Tibial nerve (tissue), 4 donors: ENCODE data around the gene FAM200C. TPM values are rescaled to one million over a fixed set of nuclear protein-coding genes. Genes with fewer than 3 reads are reported as not detected.

Experiments
- DNase-seq, 2 donors: peaks; one replicate each; pipeline ENCODE4 v3.0.0-alpha.2; 2019; ENCODE audit warnings: low spot score in 2 of 2
- H3K27ac ChIP-seq, 4 donors: fragments of 200-600 bp; sonication (generic) in 3 of 4; one replicate each; pipeline ENCODE4 v1.5.1; 2017 to 2019; ENCODE audit warnings: mild to moderate bottlenecking in 1 of 4
- H3K27me3 ChIP-seq, 2 donors: fragments of 200-600 bp; sonication (generic) in 1 of 2; one replicate each; pipeline versions ENCODE4 v1.5.1 to v1.6.0; 2017 to 2019
- H3K36me3 ChIP-seq, 3 donors: fragments of 200-600 bp; sonication (generic); one replicate each; pipeline ENCODE4 v1.5.1; 2018 to 2019
- H3K4me1 ChIP-seq, 4 donors: fragments of 200-600 bp; sonication (generic) in 3 of 4; one replicate each; pipeline ENCODE4 v1.5.1; 2017 to 2019
- H3K4me3 ChIP-seq, 4 donors: fragments of 200-600 bp; sonication (generic) in 3 of 4; one replicate each; pipeline ENCODE4 v1.5.1; 2017 to 2019; ENCODE audit warnings: mild to moderate bottlenecking in 1 of 4, moderate library complexity in 1 of 4
- H3K9me3 ChIP-seq, 4 donors: fragments of 200-600 bp; sonication (generic) in 3 of 4; one replicate each; pipeline ENCODE4 v1.5.1; 2017 to 2019
- EP300 ChIP-seq, 2 donors: sonication (generic); formaldehyde crosslinking; IDR thresholded peaks; one replicate each; pipeline ENCODE4 v1.6.1; 2017; ENCODE audit warnings: antibody characterized with exemption in 2 of 2, mild to moderate bottlenecking in 1 of 2
- POLR2A ChIP-seq, 2 donors: fragments of 450-650 bp; IDR thresholded peaks; one replicate each; pipeline ENCODE4 v1.6.1; 2017; ENCODE audit warnings: antibody characterized with exemption in 2 of 2, mild to moderate bottlenecking in 2 of 2, moderate library complexity in 2 of 2
- WGBS, 2 donors: methylation state at CpG; one replicate each; pipeline ENCODE4 v1.1.5; 2018; 5-methylcytosine and 5-hydroxymethylcytosine counted together
- total RNA-seq, 4 donors: library from RNA; depleted of rRNA; stranded (reverse); fragments of >200 nt; gene quantifications; one replicate each; pipeline ENCODE4 v1.1.0, GENCODE V29; 2016
- TF ChIP-seq, protein P1 (sequence below), 5 experiments: fragments of 200-600 bp in 3 of 5; fragments of 450-650 bp in 2 of 5; sonication (generic) in 3 of 5; IDR thresholded peaks; one replicate each; pipeline ENCODE4 v1.5.1; 2016 to 2019; ENCODE audit warnings: antibody characterized with exemption in 5 of 5, mild to moderate bottlenecking in 3 of 5, moderate library complexity in 2 of 5

FAM200C gene
- total RNA-seq, 4 donors from 2014 or later, result 5.7 to 12.5 (median 7.1) TPM

- no peak for DNase-seq
- no peak for TF ChIP-seq POLR2A (IDR thresholded peaks at IDR 0.05)
- TF ChIP-seq EP300 (IDR thresholded peaks at IDR 0.05), result no peak
- TF ChIP-seq, protein P1, sequence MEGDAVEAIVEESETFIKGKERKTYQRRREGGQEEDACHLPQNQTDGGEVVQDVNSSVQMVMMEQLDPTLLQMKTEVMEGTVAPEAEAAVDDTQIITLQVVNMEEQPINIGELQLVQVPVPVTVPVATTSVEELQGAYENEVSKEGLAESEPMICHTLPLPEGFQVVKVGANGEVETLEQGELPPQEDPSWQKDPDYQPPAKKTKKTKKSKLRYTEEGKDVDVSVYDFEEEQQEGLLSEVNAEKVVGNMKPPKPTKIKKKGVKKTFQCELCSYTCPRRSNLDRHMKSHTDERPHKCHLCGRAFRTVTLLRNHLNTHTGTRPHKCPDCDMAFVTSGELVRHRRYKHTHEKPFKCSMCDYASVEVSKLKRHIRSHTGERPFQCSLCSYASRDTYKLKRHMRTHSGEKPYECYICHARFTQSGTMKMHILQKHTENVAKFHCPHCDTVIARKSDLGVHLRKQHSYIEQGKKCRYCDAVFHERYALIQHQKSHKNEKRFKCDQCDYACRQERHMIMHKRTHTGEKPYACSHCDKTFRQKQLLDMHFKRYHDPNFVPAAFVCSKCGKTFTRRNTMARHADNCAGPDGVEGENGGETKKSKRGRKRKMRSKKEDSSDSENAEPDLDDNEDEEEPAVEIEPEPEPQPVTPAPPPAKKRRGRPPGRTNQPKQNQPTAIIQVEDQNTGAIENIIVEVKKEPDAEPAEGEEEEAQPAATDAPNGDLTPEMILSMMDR (IDR thresholded peaks at IDR 0.05), result no peak
- no peaks in the 10 kb centered on the region for H3K9me3 ChIP-seq
- peaks cover 0 to 7% (median 3%) of the 10 kb centered on the region in 4 donors for H3K4me1 ChIP-seq
- H3K36me3 ChIP-seq, result no peaks in the 10 kb centered on the region
- WGBS, 2 donors, result 59 to 74% methylated on average over 9 of the region's 9 CpGs
- no peak overlapping the region for H3K4me3 ChIP-seq
- H3K27me3 ChIP-seq, result no peaks in the 10 kb centered on the region
- no peak overlapping the region for H3K27ac ChIP-seq
These were observed 34.2 kb upstream of the FAM200C start for GRCh38 chr5:160434022-160434531.

DNA sequence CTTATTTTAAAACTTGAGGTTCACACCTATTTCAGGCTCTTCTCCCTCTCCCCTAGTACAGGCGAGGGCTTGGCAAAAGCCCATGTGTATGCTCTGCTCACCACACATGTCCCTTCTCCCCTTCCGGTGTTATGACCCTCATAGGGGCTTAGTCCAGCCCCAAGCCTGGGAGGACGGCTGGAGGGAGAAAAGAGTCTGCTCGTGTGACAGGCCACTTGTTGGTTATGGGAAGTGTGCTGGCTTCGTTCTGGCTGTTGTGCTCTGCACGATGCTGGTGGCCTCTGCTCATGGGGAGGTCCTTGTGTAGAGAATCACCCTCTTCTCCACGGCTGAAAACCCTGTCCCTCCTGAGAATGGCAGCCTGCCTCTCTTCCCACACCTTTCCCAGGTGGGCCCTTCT lies 32.9 kb upstream of the FAM200C start:
- 83 to 84% methylated on average over 7 of the region's 7 CpGs for WGBS, 2 donors
- TF ChIP-seq, protein P1 (IDR thresholded peaks at IDR 0.05), result no peak
- no peak for TF ChIP-seq POLR2A (IDR thresholded peaks at IDR 0.05)
- TF ChIP-seq EP300 (IDR thresholded peaks at IDR 0.05), result no peak
- no peaks in the 10 kb centered on the region for H3K27me3 ChIP-seq
- no peak for DNase-seq
- H3K36me3 ChIP-seq, result no peaks in the 10 kb centered on the region
- no peaks in the 10 kb centered on the region for H3K4me1 ChIP-seq
- no peak overlapping the region for H3K27ac ChIP-seq
- H3K9me3 ChIP-seq, result no peaks in the 10 kb centered on the region
- no peak overlapping the region for H3K4me3 ChIP-seq

DNA sequence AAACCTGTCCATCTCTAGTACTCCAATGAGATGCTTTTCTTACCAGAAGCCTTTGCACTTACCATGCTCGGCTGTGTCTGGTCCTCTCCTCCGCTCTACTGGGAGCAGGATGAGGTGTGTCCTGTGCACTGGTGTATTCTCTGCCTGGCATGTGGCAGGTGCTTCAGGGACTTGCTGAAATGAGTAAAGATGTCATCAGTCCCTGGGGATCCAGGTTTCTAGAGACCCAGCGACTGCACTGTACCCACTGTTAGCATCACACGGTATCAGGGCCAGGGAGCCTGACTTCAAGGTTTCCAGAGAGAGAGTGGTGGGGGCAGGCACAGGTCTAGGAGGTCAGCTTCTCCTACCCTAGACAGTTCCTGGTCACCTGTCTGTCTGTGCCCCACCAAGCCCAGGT lies 32.3 kb upstream of the FAM200C start:
- TF ChIP-seq EP300 (IDR thresholded peaks at IDR 0.05) (no peak), POLR2A (IDR thresholded peaks at IDR 0.05) (no peak)
- TF ChIP-seq, protein P1 (IDR thresholded peaks at IDR 0.05), result no peak
- WGBS, 2 donors, result 94 to 100% methylated on average over 4 of the region's 4 CpGs
- Histone ChIP-seq H3K27me3 (no peaks in the 10 kb centered on the region), H3K36me3 (no peaks in the 10 kb centered on the region), H3K4me3 (no peak overlapping the region), H3K9me3 (no peaks in the 10 kb centered on the region), H3K27ac (no peak overlapping the region), H3K4me1 (no peaks in the 10 kb centered on the region)
- no peak for DNase-seq

DNA sequence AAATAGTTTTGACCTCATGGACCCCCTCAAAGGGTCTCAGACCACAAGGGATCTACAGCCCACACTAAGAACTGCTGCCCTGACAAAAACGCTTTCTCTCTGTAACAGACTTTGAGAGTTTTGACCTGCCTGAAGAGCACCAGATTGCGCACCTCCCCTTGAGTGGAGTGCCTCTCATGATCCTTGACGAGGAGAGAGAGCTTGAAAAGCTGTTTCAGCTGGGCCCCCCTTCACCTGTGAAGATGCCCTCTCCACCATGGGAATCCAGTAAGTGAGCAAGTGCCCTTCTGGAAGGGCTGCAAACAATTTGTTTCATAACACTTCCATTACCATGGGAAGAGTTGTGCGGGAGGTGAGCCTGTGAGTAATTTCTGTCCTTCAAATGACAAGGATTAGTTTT lies 27.8 kb upstream of the FAM200C start:
- TF ChIP-seq, protein P1 (IDR thresholded peaks at IDR 0.05), result no peak
- no peak for TF ChIP-seq EP300 (IDR thresholded peaks at IDR 0.05)
- TF ChIP-seq POLR2A (IDR thresholded peaks at IDR 0.05), result no peak
- H3K27me3 ChIP-seq, result no peaks in the 10 kb centered on the region
- peaks cover 0 to 1% (median 0%) of the 10 kb centered on the region in 4 donors for H3K4me1 ChIP-seq

DNA sequence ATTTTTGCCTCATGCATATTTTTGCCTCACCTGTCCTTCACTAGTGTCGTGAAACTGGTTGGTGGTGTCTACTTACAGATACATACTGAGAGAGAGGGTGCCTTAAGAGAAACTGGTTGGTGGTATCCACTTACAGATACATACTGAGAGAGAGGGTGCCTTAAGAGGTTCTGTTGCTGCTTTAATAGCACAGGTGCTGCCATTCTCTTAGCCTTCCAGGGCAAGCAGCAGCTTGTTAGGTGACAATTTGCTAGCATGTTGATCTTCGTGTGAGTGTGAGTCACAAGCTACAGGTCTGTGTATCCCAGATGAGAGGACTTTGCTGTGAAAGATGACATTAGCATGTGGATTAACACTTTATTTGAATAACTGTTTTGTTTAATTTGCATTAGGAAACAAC lies 23.2 kb upstream of the FAM200C start:
- H3K4me3 ChIP-seq, result no peak overlapping the region
- no peaks in the 10 kb centered on the region for H3K9me3 ChIP-seq
- peaks cover 0 to 24% (median 12%) of the 10 kb centered on the region in 4 donors for H3K4me1 ChIP-seq
- TF ChIP-seq POLR2A (IDR thresholded peaks at IDR 0.05) (no peak), EP300 (IDR thresholded peaks at IDR 0.05) (no peak)
- TF ChIP-seq, protein P1 (IDR thresholded peaks at IDR 0.05), result no peak
- 40 to 44% methylated on average over 2 of the region's 2 CpGs for WGBS, 2 donors
- H3K27me3 ChIP-seq, result no peaks in the 10 kb centered on the region
- no peak overlapping the region for H3K27ac ChIP-seq
- no peak for DNase-seq
- no peaks in the 10 kb centered on the region for H3K36me3 ChIP-seq

More for the DNA sequence above, 27.8 kb upstream of the FAM200C start:
- Histone ChIP-seq H3K4me3 (no peak overlapping the region), H3K27ac (no peak overlapping the region), H3K9me3 (no peaks in the 10 kb centered on the region), H3K36me3 (no peaks in the 10 kb centered on the region)
- WGBS, 2 donors, result 95 to 98% methylated on average over 4 of the region's 4 CpGs
- no peak for DNase-seq
